Chondrocyte (in vitro differentiated cells): Measurements from ENCODE around the gene CD2BP2. TPM values are rescaled to one million over a fixed set of nuclear protein-coding genes. Genes with fewer than 3 reads are reported as not detected.
"Not testable (repeated sequence)": the region's sequence is repeated elsewhere in the genome, so short reads cannot be mapped to it uniquely, and the experiment has no call there.

Experiments
- DNase-seq: peaks from one replicate; pipeline ENCODE4 v3.0.0; 2021; ENCODE audit warnings: mixed read lengths, low spot score
- H3K27ac Mint-ChIP-seq: one replicate; pipeline ENCODE4 v1.8.0; 2021; ENCODE audit warnings: mild to moderate bottlenecking, moderate library complexity, mixed read lengths; ENCODE audit not compliant: unreplicated experiment
- H3K27me3 Mint-ChIP-seq: 2 replicates; pipeline ENCODE4 v1.8.0; 2021; ENCODE audit warnings: low read depth, mixed read lengths
- H3K36me3 Mint-ChIP-seq: 2 replicates; pipeline ENCODE4 v1.8.0; 2021; ENCODE audit warnings: low read depth, mixed read lengths
- H3K4me1 Mint-ChIP-seq: 2 replicates; pipeline ENCODE4 v1.8.0; 2021; ENCODE audit warnings: low read depth, mild to moderate bottlenecking, mixed read lengths
- H3K4me3 Mint-ChIP-seq: one replicate; pipeline ENCODE4 v1.8.0; 2021; ENCODE audit warnings: mild to moderate bottlenecking, moderate library complexity, mixed read lengths; ENCODE audit not compliant: unreplicated experiment
- H3K9me3 Mint-ChIP-seq: 2 replicates; pipeline ENCODE4 v1.8.0; 2021; ENCODE audit warnings: low read depth, mixed read lengths
- CTCF ChIP-seq: fragments of 200-600 bp; sonication (generic); IDR thresholded peaks from 2 replicates; pipeline ENCODE4 v1.5.0; 2021; ENCODE audit warnings: antibody characterized with exemption, mild to moderate bottlenecking, moderate library complexity
- total RNA-seq: library from RNA; stranded (reverse); gene quantifications from 3 replicates; pipeline ENCODE4 v1.2.1, GENCODE V29; 2021

CD2BP2 gene
- total RNA-seq, 1 donor from 2014 or later, result 55.8 TPM

- Mint-ChIP-seq H3K9me3 (no peaks in the 10 kb centered on the region), H3K27ac (no peak overlapping the region), H3K4me3 (no peak overlapping the region), H3K36me3 (peaks cover 18% of the 10 kb centered on the region), H3K4me1 (peaks cover 31% of the 10 kb centered on the region), H3K27me3 (no peaks in the 10 kb centered on the region)
- no peak for TF ChIP-seq CTCF
- DNase-seq, result no peak
Observed at GRCh38 chr16:30350134-30350871, 4.8 kb downstream of the CD2BP2 start.

GRCh38 chr16:30349675-30350074, 5.4 kb downstream of the CD2BP2 start:
- Mint-ChIP-seq H3K4me3 (no peak overlapping the region), H3K4me1 (peaks cover 30% of the 10 kb centered on the region), H3K27me3 (no peaks in the 10 kb centered on the region), H3K27ac (peak overlapping the region; percentile 17), H3K9me3 (no peaks in the 10 kb centered on the region), H3K36me3 (peaks cover 18% of the 10 kb centered on the region)
- DNase-seq, result no peak
- no peak for TF ChIP-seq CTCF

- no peak overlapping the region for H3K4me3 Mint-ChIP-seq
- DNase-seq, result peak; percentile 20
- no peaks in the 10 kb centered on the region for H3K9me3 Mint-ChIP-seq
- no peak for TF ChIP-seq CTCF
- H3K4me1 Mint-ChIP-seq, result peaks cover 23% of the 10 kb centered on the region
- H3K27me3 Mint-ChIP-seq, result no peaks in the 10 kb centered on the region
- H3K36me3 Mint-ChIP-seq, result peaks cover 13% of the 10 kb centered on the region
- no peak overlapping the region for H3K27ac Mint-ChIP-seq
Observed at GRCh38 chr16:30348929-30349328, 6.2 kb downstream of the CD2BP2 start.

GRCh38 chr16:30348113-30348512, 7.0 kb downstream of the CD2BP2 start:
- no peak for TF ChIP-seq CTCF
- Mint-ChIP-seq H3K36me3 (peaks cover 12% of the 10 kb centered on the region), H3K27ac (no peak overlapping the region), H3K4me1 (peaks cover 16% of the 10 kb centered on the region), H3K9me3 (no peaks in the 10 kb centered on the region), H3K4me3 (no peak overlapping the region), H3K27me3 (no peaks in the 10 kb centered on the region)
- DNase-seq, result no peak

- Mint-ChIP-seq H3K4me3 (no peak overlapping the region), H3K4me1 (no peaks in the 10 kb centered on the region), H3K27ac (no peak overlapping the region), H3K27me3 (no peaks in the 10 kb centered on the region), H3K36me3 (peaks cover 2% of the 10 kb centered on the region), H3K9me3 (no peaks in the 10 kb centered on the region)
- no peak for TF ChIP-seq CTCF
- peak; percentile 37 for DNase-seq
Observed at GRCh38 chr16:30346286-30346685, 8.8 kb downstream of the CD2BP2 start.

- not testable (repeated sequence) for H3K27me3 Mint-ChIP-seq, H3K27ac Mint-ChIP-seq, H3K36me3 Mint-ChIP-seq, H3K4me3 Mint-ChIP-seq, DNase-seq, H3K4me1 Mint-ChIP-seq, H3K9me3 Mint-ChIP-seq
Observed at GRCh38 chr16:30343491-30343820, 11.7 kb downstream of the CD2BP2 start.
